Endometrium (tissue), 2 donors: ENCODE results near the gene PKHD1.

ENCODE experiments used
- FAIRE-seq: peaks from 2 replicates; lab custom pipeline; 2012; peaks lifted over from hg19 to GRCh38; lab: Jason Lieb, UNC
- donor health status: control.
- donor health status: control.

The PKHD1 gene

DNA sequence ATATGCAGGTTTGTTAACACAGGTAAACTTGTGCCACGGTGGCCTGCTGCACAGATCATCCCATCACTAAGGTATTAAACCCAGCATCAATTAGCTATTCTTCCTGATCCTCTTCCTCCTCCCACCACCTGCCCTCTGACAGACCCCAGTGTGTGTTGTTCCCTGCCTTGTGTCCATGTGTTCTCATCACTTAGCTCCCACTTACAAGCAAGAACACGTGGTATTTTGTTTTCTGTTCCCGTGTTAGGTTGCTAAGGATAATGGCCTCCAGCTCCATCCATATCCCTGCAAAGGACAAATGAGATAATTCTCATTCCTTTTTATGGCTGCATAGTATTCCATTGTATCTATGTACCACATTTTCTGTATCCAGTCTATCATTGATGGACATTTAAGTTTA lies 294.0 kb downstream of the PKHD1 start:
- no peak for FAIRE-seq

- FAIRE-seq = no peak
Observed at GRCh38 chr6:51792273-51793030, 295.0 kb downstream of the PKHD1 start.

GRCh38 chr6:51790946-51791345 lies 296.5 kb downstream of the PKHD1 start:
- no peak for FAIRE-seq

GRCh38 chr6:51788121-51788520 lies 299.3 kb downstream of the PKHD1 start:
- no peak for FAIRE-seq

- FAIRE-seq = no peak
Observed at GRCh38 chr6:51778666-51779065, 308.7 kb downstream of the PKHD1 start.

DNA sequence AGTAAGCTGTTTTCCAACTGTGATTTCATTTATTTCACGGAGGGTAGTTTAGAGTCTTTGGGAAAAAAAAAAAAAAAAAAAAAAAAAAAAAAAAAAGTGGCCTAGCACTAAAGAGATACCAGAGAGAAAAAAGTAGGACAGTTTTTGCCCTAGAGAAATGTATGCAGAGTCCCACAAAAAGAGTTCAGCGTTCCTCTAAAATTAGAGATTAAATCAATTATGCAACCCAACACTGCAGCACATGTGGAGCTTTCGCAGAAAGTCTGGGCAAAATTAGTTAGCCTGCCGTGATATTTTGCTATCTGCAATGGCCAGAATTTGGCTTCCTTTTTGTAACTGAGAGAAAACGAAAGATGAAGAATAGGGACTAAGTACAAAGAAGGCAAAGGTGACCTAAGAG lies 309.8 kb downstream of the PKHD1 start:
- no peak for FAIRE-seq

GRCh38 chr6:51775942-51776860 lies 311.2 kb downstream of the PKHD1 start:
- no peak for FAIRE-seq

GRCh38 chr6:51768087-51768486 lies 319.3 kb downstream of the PKHD1 start:
- no peak for FAIRE-seq

GRCh38 chr6:51765230-51765629 lies 322.2 kb downstream of the PKHD1 start:
- no peak for FAIRE-seq

DNA sequence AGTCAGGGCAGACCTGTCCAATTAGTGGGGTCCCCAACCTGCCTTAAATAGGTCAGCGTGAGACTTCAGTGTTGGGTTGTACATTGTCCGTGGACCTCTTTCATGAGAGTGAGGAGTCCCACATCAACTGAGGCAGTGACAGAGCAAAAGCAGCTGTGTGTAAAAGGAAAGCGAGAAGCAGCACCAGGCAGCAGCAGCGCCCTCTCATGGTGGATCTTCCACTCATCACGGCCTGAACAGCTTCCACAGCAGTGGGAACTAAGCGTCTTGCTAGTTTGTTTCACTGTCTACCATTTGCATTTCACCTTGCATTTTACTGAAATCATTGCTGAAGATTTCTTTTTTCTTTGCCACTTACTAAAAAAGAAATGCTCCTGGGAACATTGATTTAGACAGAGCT lies 333.8 kb downstream of the PKHD1 start:
- FAIRE-seq = no peak

- no peak for FAIRE-seq
Observed at GRCh38 chr6:51743999-51744398, 343.4 kb downstream of the PKHD1 start.

DNA sequence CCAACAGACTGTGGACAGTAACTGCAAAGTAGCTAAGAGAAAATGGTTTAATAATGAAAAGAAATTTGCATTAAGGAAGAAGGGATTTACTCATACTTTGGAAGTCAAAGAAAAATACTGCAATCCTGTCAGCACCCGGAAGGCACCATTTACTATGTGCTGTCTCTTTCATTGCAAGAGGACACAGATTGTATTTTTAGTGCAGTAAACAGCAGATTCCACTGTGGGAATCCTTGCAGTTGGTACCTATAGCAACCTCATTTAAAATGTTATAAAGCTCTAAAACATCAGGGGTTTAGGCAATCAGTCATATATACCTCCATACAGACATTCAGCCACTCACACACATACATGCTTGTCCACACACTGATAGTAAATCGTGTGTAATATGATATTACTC lies 346.8 kb downstream of the PKHD1 start:
- FAIRE-seq = no peak

- no peak for FAIRE-seq
Observed at GRCh38 chr6:51738614-51739013, 348.8 kb downstream of the PKHD1 start.

DNA sequence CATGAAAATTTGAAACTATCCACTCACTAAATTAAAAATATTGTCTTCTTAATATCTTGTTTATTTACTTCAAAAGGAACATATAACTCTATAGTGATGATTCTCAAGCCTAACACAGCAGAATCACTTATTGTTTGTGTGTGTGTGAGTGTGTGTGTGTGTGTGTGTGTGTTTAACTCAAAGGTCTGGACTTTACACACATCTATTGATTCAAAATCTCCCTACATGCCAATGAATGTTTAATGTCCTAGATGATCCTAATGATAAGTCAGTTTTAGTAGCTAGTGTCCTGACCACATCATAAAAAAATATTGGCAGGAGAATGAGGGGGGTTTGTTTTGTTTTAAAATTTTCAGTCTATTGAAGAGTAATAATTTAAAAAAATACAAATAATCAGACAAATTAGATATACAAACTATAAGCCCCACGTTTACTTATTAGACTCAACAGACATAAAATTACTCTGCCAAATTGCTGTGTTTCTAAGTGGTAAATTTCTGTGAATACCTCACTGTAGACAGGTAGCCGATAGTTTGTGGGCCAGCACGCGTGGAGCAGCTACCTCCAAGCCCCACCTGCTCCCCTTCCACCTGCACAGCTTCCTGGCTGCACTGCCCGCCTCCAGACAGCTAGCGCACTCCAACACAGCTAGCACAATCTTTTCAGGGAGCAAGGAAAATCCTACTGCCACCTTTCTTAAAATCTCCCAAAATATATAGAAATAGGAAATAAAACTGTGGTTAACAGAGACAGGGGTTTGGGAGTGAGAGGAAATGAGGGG lies 349.6 kb downstream of the PKHD1 start:
- FAIRE-seq = no peak

GRCh38 chr6:51725155-51725554 lies 362.3 kb downstream of the PKHD1 start:
- no peak for FAIRE-seq

DNA sequence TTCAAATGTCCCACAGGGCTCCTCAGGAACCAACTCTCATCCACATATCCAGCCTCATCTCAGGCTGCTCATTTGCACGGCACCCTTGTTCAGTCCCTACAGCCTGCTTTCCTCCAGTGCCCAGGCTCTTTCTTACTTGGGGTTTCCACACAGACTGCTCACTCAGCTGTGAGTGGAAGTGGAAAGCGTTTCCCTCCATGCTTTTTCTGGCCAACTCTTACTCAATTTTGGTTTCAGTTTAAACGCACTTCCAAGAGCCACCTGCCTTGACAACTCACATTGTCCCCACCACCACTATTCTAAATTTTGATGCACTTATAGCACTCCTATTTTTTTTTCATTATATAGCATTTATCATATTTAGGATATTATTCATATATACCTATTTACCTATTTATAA lies 367.1 kb downstream of the PKHD1 start:
- no peak for FAIRE-seq

- FAIRE-seq = no peak
Observed at GRCh38 chr6:51719297-51719696, 368.1 kb downstream of the PKHD1 start.

- FAIRE-seq = no peak
Observed at GRCh38 chr6:51718533-51718932, 368.9 kb downstream of the PKHD1 start.

DNA sequence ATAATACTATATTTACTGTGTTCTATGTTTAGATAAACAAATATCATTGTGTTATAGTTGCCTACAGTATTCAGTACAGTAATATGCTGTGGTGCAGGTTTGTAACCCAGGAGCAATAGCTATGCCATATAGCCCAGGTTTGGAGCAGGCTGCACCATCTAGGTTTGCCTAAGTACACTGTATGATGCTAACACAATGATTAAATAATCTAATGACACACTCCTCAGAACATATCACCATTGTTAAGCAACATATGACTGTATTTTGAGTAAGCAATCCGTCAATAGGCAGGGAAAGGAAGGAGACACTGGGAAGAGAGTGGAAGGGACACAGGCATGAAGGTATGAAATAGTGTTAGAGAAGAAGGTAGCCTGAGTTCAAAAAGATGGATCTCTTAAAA lies 369.9 kb downstream of the PKHD1 start:
- no peak for FAIRE-seq

GRCh38 chr6:51711876-51712275 lies 375.5 kb downstream of the PKHD1 start:
- no peak for FAIRE-seq

DNA sequence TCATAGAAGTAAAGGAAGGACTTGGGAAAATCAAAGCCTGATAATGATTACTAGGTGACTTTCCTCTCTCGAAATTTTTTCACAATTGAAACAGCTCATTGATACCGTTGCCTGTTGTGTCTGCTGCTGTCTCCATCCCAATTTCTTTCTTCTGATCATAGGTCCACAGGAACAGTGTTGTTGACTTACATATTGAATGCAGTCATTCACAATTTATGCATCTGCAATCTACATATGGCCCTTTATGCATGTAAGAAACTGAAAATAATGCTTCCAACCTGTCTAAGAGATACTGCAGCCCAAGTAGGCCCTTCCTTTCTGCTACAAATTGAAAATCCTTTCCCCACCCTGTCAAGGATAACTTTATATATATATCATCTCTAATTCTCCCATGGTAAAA lies 381.3 kb downstream of the PKHD1 start:
- FAIRE-seq = no peak

GRCh38 chr6:51704932-51705540 lies 382.4 kb downstream of the PKHD1 start:
- FAIRE-seq = no peak
